H7 (cell line): Measurements from ENCODE around the gene C11orf86. TPM values are rescaled to one million over a fixed set of nuclear protein-coding genes. Genes with fewer than 3 reads are reported as not detected.

Experiments
- DNase-seq: peaks from one replicate; pipeline ENCODE4 v3.0.0; 2012
- H3K27me3 ChIP-seq: 2 replicates; pipeline ENCODE4 v1.6.0; 2011; ENCODE audit warnings: mild to moderate bottlenecking, low read length; ENCODE audit not compliant: control insufficient read depth, insufficient read depth
- H3K36me3 ChIP-seq: replicated peaks from 2 replicates; pipeline ENCODE4 v1.5.1; 2011; ENCODE audit warnings: low read length; ENCODE audit not compliant: control insufficient read depth, insufficient read depth
- H3K4me3 ChIP-seq: 2 replicates; pipeline ENCODE4 v1.5.1; 2011; ENCODE audit warnings: low read depth, mild to moderate bottlenecking, control low read depth, low read length, moderate library complexity; ENCODE audit not compliant: insufficient read depth
- total RNA-seq: library from RNA; depleted of rRNA; stranded (reverse); fragments of >200 nt; shearing (Covaris generic); gene quantifications from 2 replicates; pipeline ENCODE4 v1.2.3, GENCODE V29; 2014; rRNA removed

The C11orf86 gene
- total RNA-seq, 1 experiment from 2014 or later, result 0.21 TPM

- no peak for DNase-seq
- Histone ChIP-seq H3K4me3 (no peak overlapping the region), H3K36me3 (no peaks in the 10 kb centered on the region), H3K27me3 (peaks cover 29% of the 10 kb centered on the region)
These were observed 45.8 kb downstream of the C11orf86 start for GRCh38 chr11:67020949-67021348.

DNA sequence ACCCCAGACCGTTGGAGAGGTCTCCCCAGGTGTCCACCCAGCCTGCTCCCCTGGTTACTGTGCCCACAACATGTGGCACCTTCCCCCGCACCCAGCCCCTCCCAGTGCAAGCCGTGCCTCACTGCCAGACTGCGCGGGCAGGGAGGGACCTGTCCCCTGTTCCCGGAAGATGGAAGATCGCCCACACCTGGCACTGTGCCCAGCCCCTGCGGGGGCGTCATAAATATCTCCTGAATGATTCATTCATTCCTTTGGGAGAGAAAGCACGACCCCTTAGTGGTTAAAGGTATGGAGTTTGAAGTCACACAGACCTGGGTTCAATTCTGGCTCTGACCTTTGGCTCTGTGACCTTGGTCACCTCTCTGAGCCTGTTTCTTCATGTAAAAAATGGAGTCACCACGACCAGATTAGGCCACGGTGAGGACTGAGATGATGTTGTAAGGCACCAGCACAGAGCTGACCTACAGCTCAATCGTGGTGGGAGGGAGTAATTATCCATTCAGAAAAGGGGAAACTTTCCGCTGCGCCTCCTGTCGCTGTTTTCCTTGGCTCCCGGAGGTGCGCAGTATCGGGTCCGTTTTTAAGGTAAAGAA, 47.3 kb downstream of the C11orf86 start:
- no peak for DNase-seq

DNA sequence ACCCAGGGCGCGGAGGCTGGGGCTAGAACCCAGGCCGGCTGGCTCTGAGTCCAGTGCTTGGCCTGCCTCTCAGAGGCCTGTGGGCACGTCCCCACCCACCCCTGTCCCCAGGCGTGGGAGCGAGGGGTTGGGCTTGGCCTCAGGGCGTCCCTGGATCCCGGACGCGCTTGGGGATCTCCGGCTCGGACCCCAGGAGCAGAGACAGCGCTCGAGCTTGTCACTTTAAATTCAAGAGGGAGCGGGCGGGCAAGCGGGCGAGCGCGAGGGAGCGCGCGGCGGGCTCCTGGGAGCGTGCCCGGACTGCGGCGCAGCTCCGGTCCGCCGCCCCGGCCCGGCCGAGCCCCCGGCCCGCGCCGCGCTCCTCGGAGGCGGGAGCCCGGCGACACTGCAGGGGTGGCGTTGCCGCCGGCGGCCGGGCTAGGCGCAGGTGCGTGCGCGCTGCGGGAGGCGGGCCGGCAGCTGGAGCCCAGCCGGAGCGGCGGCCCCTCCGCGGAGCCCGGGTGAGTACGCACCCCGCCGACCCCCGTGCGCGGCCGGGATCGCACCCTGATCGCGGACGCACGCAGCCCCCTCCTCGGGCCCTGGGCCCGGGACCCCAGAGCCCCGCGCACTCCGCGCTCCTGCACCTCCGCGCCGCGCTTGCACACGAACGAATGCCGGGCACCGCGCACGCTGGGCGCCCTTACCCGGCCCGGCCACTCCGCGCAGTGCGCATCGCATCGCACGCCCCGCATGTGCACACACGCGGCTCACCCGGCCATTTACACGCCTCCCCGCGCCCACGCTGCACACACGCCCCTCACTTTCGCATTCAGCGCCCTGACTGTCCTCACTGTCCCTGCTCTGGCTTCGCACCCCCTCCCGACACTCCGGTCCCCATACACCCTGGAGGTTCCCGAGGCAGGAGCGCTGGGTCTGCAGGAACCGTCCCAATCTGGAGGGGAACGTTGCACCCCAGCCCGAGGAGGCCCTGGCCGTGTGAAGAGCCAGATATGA, 48.2 kb downstream of the C11orf86 start, which contains the start of gene SYT12:
Gene SYT12, plus strand, starts transcription at position 174 of the 996 bp plus-strand sequence. CDS start 7,011 bp downstream, outside the sequence.
- Histone ChIP-seq H3K4me3 (peak within 1 kb of the TSS; percentile 42), H3K36me3 (no peaks in the 10 kb centered on the region), H3K27me3 (peaks cover 29% of the 10 kb centered on the region)
- DNase-seq, result peak; percentile 91

More for the DNA sequence above, 47.3 kb downstream of the C11orf86 start:
- Histone ChIP-seq H3K4me3 (peak overlapping the region; percentile 42), H3K27me3 (peaks cover 29% of the 10 kb centered on the region), H3K36me3 (no peaks in the 10 kb centered on the region)

DNA sequence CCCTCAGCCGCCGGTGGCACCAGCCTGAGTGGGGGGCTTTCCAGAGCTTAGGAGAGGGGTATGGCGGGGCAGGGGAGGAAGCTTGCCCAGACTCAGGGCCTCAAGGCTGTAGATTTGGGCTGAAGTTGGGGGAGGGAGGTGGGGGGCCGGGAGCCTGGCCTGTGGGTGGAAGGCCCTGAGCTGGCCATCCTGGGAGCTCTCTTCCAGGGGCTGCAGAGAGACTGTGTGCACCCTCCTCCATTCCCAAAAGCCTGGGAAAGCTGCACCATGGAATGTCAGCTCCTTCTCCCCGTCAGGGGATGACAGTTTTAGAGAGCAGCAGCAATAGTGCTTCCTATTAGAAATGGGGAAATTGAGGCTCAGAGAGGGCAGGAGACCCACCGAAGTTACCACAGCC, 48.9 kb downstream of the C11orf86 start:
- H3K4me3 ChIP-seq, result peak overlapping the region; percentile 42; the same call in 1 of the 2 replicates
- H3K27me3 ChIP-seq, result peaks cover 29% of the 10 kb centered on the region
- no peak for DNase-seq
- no peaks in the 10 kb centered on the region for H3K36me3 ChIP-seq

DNA sequence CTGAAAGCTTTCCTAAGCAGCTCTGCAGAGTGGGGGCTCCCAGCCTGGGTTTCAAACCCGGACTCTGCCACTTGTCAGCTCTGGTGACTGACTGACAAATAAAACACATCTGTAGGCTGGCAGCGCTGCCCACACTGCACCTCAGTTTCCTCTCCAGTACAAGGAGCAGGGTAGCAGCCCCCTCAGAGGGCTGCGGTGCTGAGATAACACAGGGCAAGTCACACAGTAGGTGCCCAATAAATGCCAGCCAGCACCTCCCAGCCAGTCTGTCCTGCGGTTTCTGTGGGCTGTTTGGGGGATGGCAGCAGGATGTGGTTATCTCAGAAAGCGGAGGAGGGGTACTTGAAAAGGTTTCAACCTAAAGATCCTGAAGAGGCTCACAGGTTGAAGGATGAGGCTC, 49.3 kb downstream of the C11orf86 start:
- peaks cover 29% of the 10 kb centered on the region for H3K27me3 ChIP-seq
- no peaks in the 10 kb centered on the region for H3K36me3 ChIP-seq
- no peak for DNase-seq
- no peak overlapping the region for H3K4me3 ChIP-seq

DNA sequence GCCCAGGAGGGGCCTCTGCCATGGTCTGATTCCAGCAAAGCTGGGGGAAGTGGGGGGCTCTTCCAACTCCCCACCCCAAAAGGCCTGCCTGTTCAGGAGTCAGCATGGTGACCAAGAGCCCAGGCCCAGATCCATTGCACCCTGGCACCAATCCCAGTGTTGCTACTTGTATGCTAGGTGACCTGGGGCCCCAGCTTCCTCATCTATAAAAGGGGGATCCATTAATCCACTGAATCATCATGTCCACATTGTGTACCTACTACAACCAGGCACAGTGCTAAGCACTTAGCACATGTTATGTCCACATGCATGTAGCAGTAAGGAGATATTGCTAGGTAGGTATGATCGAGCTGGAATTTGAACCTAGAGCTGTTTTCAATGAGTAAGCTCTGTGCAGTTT, 49.9 kb downstream of the C11orf86 start:
- H3K4me3 ChIP-seq, result no peak overlapping the region
- H3K27me3 ChIP-seq, result peaks cover 29% of the 10 kb centered on the region
- DNase-seq, result no peak
- no peaks in the 10 kb centered on the region for H3K36me3 ChIP-seq

DNA sequence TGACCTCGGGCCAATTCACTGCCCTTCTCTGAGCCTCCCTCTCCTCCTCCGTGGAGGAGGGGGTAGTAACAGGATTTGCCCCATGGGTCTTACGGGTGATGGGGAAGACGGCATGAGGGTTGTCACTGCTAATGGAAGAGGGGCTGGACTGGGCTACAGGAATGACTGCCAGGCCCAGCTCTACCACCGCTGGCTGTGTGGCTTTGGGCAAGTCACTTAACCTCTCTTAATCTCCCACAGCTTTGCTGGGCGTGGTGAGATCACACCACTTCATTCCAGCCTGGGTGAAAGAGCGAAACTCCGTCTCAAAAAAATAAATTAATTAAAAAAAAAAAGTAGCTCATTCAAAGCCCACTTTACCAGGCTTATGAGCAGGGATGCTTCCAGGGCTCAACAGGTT, 50.6 kb downstream of the C11orf86 start:
- DNase-seq, result no peak
- Histone ChIP-seq H3K27me3 (peaks cover 29% of the 10 kb centered on the region), H3K36me3 (no peaks in the 10 kb centered on the region), H3K4me3 (no peak overlapping the region)

Other genes with a start within 250 kb of the C11orf86 start
- 39.2 and 51.2 TPM in 2 replicates for gene SPTBN2, start 246.1 kb upstream of the C11orf86 start, total RNA-seq
- gene RCE1, start 131.9 kb upstream of the C11orf86 start, total RNA-seq, result 43.1 and 50.6 TPM in 2 replicates
- 62.5 and 65.4 TPM in 2 replicates for gene LRFN4, start 118.2 kb upstream of the C11orf86 start, total RNA-seq
- gene PC, start 16.9 kb upstream of the C11orf86 start, total RNA-seq, result 18.4 and 26.6 TPM in 2 replicates
- gene SYT12, start 47.8 kb downstream of the C11orf86 start, total RNA-seq, result 2.3 and 2.8 TPM in 2 replicates
- 8.7 and 15.7 TPM in 2 replicates for gene RHOD, start 81.5 kb downstream of the C11orf86 start, total RNA-seq
- 29.2 and 36.2 TPM in 2 replicates for gene KDM2A, start 144.0 kb downstream of the C11orf86 start, total RNA-seq